GM19239 (cell line): ENCODE results near the gene CCDC90B.
"Not testable (repeated sequence)": the region's sequence is repeated elsewhere in the genome, so short reads cannot be mapped to it uniquely, and the experiment has no call there.

Experiments used
- DNase-seq: peaks from one replicate; pipeline ENCODE4 v3.0.0; 2011; ENCODE audit warnings: low spot score; ENCODE audit not compliant: insufficient read length
- FAIRE-seq: peaks from 2 replicates; lab custom pipeline; 2011; peaks lifted over from hg19 to GRCh38; lab: Jason Lieb, UNC

Gene CCDC90B

DNA sequence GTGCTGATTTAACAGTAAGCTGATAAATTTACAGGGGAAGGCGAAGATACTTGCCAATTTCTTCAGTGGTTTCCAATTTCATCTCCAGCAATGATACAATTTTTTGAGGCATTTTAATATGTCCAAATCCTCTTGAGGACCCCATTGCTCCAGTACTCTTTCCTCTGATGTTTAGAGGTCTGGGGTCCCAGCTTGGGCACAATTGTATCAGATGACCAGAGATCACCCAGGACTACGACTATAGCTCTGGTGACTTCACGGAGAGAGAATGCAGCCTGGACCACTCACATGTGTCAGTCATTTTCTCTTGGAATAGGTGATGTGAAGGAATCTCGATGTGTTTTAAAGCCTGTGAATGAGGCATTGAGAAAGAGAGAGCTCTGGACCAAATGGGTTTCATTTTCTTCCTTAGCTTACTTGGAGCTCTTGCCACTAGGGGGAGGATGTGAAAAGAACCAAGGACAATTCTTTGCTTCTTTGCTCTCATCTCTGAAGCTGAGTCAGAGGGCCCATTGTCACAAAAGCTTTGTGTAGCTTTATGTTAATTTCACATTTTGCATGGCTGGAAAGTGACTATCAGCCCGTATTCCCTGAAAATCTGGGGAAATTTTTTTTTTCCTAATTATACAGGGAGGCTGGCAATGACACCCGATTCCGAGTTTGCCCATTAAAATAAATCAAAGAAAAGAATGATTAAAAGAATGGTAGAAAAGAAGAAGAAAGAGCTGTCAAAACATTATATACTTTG lies 6.7 kb upstream of the CCDC90B start:
- peak; percentile 89 for FAIRE-seq
- peak; percentile 39 for DNase-seq

DNA sequence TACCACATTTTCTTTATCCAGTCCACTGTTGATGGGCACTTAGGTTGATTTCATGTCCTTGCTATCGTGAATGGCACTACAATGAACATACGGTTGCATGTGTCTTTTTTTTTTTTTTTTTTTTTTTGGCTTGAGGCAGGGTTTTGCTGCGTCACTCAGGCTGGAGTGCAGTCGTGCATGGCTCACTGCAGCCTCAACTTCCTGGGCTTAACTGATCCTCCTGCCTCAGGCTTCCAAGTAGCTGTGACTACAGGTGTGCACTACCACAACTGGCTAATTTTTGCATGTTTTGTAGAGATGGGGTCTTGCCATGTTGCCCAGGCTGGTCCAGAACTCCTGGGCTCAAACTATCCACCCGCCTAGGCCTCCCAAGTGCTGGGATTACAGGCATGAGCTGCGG lies 1.5 kb upstream of the CCDC90B start:
- FAIRE-seq (peak; percentile 65), DNase-seq (no peak)

DNA sequence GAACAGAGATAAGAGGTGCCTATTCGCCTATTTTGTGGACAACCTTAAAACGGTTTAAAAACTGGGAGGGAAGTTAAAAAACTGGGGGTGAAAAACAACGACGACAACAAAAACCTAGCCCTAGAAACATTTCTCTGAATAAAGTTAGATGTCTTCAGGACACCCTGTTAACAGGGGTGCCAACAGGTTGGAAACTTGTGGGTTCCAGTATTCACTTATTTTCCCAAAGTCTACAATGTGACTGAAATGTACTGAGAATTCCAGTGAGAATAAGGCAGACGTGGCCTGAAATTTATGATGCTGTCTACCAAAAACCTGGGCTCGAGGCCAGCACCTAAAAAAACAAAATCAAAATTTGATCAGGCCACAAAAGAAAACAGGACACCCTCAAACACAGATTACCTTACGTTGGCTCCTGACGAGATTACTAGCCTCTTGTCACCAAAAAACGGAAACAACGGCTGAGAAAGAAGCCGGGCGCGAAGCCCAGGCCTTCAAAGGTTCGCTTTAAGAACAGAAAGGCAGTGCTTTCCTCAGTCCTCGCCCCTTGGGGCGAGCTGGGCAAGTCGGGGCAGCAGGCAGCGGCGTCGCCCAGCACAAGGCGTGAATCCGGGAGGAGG lies 906 bp downstream of the CCDC90B start:
- FAIRE-seq (peak; percentile 40), DNase-seq (peak; percentile 22)

DNA sequence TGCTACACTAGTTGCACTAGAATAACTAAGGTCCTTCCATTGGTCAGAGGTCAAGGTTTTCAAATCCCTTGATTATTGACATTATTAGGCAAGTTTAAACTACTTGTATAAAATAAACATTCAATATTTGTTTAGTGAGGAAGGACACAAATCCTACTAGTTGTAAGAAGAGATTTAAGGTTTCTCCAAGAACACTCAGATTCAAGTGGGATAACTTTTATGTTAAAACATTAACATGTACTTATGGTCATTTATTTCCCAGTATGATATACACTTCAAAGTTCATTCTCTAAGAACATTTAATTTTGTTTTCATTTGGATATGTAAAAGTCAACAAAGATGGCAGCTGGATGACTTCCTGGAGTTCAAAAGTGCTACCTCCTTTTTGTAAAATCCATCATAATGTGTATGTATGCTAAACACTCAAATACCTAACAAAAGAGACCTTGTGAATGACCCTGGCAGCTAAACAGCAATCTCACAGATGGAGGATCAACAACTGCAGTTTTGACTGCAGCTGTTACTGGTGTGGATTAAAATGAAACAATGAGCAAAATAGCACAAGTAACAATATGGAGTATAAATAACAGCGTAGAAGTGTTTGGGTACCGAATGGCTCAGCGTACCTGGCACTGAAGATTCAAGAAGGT lies 1.5 kb downstream of the CCDC90B start:
- no peak for DNase-seq
- peak; percentile 68 for FAIRE-seq

DNA sequence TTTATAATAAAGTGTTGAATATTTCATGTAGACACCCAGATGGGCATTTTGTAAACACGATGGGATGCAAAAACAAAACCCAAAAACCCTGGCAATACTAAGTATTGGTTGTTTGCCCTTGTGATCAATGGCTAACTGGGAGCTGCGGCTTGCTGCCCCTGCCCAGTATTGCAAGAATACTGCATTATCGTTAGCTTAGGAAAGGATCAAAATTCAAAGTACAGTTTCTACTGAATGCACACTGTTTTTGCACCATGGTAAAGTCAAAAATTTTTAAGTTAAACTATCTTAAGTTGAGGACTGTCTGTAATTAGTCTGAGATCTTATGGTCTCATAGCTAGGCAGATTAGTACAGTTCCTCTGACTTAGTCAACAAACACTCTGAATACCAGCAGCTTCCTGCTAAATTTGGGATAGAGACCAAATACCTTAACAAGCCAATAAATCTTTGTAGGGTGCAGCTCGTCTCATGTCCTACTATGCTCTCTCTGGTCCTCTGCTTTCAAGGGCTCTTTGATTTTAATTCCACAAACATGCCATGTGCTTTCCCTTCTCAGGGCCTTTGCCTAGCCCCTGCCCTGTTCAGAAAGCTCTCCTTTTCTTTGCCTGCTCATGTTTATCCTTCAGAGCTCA lies 4.0 kb downstream of the CCDC90B start:
- FAIRE-seq (no peak), DNase-seq (no peak)

DNA sequence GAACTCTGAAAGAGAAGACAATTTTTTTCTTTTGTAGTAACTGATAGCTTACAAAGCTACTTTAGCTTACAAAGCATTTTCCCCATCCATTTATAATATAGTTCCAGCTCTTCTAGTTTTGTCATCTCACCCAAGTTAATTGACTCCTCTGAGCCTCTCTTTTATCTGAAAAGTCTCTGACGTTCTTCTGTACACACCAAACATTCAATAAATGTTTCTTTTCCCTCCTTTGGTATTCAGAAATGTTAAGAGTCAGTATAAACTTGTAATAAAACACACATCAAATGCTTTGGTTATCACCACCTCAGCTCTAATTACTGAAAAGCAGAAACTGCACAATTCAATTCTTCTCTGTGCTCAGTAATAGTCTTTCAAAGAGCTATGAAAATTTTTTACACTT lies 5.9 kb downstream of the CCDC90B start:
- DNase-seq (no peak), FAIRE-seq (no peak)

DNA sequence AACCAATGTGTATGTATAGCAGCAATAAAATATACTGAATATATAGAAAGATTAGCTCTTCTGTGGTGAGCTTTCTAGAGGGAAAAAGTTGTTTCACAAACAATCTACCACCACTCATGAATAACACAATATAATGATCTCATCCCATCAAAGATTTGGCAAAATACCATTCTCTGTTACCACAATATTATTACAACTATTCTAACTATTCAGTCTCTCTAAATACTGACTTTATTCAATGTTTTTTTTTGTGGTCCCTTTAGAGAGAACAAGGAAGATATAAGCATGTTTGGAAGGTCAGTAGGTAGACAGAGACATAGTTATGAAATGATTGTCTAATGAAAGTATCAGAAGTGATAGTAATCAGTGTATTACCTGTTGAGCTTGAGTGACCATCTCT lies 7.8 kb downstream of the CCDC90B start:
- FAIRE-seq (peak; percentile 39), DNase-seq (no peak)

DNA sequence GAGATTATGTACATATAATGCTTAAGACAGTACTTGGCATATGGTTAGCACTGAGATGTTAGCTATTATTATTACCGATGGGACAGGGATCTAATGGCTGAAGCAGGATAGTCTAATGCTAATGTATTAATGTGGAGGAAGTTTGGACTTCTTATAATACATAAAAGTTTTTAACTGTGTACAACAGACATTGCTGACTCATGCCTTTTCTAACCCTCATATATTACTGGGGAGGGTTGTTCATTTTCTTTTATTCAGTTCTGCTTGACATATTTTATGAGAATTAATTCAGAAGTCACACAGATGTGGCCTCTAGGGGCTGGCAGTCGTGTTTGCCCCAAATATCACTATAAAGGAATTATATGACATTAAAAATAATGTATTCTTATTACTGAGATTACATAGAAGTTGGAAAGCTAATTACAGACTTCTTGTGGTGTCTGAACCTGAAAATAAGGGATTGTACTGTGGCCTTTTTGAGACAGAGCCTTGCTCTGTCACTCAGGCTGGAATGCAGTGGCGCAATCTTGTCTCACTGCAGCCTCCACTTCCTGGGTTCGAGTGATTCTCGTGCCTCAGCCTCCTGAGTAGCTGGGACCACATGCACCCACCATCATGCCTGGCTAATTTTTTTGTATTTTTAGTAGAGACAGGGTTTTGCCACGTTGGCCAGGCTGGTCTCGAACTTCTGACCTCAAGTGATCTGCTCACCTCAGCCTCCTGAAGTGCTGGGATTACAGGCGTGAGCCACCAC lies 10.1 kb downstream of the CCDC90B start:
- no peak for DNase-seq
- no peak for FAIRE-seq

DNA sequence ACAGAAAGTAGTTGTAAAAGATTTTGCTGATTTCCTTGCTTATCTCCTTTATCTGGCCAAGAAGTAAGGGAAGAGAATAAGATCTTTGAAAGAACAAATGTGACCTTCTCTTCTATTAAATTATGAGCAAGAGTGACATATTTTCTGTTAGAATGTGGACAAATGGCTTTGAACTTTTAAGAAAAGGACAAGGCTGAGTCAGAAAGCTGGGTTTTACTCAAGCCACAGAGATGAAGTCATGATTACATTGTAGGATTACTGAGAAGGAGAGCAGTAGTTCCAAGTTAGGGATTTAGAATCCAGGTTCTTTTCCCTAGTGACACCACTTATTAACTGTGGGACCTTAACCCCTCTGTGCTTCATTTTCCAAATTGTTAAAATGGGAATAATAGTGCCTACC lies 13.5 kb downstream of the CCDC90B start:
- DNase-seq, result no peak
- peak; percentile 33 for FAIRE-seq

DNA sequence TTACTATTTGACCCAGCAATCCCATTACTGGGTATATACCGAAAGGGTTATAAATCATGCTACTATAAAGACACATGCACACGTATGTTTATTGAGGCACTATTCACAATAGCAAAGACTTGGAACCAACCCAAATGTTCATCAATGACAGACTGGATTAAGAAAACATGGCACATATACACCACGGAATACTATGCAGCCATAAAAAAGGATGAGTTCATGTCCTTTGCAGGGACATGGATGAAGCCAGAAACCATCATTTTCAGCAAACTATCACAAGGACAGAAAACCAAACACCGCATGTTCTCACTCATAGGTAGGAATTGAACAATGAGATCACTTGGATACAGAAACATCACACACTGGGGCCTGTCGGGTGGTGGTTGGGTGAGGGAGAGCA lies 14.4 kb downstream of the CCDC90B start:
- not testable (repeated sequence) for FAIRE-seq

DNA sequence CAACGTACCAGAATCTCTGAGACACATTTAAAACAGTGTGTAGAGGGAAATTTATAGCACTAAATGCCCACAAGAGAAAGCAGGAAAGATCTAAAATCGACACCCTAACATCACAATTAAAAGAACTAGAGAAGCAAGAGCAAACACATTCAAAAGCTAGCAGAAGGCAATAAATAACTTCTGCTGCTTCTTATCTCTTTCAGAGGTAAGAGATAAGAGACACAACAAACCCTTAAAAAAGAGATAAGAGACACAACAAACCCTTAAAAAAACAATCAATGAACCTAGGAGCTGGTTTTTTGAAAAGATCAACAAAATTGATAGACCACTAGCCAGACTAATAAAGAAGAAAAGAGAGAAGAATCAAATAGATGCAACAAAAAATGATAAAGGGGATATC lies 17.1 kb downstream of the CCDC90B start:
- not testable (repeated sequence) for FAIRE-seq, DNase-seq

More for the DNA sequence above, 14.4 kb downstream of the CCDC90B start:
- not testable (repeated sequence) for DNase-seq

DNA sequence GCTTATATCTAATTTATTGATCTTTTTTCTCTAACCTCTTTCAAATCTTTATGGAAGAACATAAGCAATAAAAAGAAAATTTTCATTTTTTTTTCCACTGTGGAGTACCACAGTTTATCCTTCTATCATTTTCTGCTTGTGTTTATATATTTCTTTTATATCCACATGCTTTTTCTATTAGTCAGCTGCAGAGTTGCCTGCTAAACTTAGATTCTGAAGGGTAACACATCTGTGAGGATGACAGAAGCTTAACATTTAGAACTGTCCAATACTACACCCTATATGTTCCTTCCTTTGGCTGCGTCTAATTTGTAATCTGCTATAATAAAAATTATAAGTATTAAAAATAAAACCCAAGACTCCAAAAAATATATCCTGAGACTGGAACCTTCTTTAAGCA lies 20.8 kb downstream of the CCDC90B start:
- DNase-seq (no peak), FAIRE-seq (no peak)

DNA sequence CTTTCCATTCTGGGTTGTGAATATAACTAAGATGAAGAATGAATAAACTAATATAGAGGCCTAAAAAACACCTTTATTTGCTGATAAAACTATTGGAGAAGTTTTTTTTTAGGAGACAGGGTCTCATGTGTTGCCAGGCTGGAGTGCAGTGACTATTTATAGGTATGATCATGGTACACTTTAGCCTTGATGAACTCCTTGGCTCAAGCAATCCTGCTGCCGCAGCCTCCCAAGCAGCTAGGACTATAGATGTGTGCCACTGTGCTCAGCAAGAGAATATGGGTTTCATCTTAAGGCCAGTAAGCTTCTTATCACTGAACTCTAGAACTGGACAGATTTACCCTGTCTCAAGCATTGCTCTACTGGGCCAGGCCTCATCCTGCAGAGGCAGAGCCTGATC lies 26.6 kb downstream of the CCDC90B start:
- DNase-seq, result no peak
- no peak for FAIRE-seq

DNA sequence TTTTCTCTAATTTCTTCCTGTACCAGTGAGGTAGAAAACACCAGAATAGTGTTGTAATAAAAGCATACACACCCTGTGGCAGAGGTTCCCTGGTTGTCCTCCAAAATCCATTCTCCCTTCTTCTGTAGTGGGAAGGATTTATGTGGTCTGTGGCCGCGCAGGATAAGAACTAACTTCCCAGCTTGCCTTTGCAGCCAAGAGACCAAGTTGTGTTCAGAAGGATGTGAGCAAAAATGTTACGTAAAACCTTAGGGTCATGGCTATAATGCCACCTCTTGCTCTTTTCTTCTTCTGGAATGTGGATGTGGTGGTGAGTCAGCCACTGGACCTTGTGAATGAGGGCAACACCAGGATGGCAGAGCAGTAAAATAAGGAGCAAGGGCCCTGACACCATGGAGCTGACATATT lies 28.4 kb downstream of the CCDC90B start:
- no peak for DNase-seq
- FAIRE-seq, result no peak

DNA sequence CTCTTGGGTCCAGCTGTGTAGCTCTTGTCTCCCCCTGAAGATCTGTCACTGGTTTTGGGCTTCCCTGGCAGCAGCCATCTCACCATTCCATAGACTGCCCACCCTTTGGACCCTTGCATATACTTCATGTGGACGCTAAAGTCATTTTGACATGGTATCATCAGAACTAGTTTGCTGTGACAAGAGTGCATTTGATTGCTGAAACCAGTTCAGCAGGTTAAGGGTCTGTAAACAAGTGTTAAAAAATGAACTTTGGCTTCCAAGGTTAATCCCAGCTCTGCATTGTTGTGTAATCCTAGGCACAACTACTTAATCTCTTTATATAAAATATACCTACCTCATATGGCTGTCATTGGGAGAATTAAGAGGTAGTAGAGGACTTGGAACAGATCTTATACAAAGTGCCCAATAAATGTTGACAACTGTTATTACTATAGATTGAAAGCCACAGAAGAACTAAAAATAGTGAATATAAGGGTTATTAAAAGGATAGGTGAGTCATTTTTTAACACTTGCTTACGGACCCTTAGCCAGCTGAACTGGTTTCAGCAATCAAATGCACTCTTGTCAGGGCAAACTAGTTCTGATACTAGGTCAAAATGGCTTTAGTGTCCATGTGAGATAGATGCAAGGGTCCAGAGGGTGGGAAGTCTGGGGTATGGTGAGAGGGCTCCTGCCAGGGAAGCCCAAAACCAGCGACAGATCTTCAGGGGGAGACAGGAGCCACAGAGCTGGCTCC lies 29.4 kb downstream of the CCDC90B start:
- no peak for DNase-seq
- FAIRE-seq, result no peak

DNA sequence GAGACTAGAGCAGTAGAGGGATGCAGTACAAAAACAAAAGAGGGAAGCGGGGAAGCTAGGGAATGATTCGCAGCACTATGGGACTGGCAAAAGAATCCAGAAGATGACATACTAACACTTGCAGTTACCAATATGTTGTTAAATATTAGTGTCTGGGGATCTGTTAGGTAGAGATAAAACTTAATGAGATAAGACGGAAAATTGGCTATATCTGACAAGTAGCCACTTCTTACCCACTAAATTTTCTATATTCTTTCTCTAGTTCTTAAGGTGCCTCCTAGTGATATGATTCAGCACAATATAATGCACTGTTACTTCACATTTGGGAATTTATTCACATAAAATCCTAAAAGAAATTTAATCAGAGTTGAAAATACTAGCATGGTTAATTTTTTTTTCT lies 30.8 kb downstream of the CCDC90B start:
- no peak for DNase-seq
- no peak for FAIRE-seq

DNA sequence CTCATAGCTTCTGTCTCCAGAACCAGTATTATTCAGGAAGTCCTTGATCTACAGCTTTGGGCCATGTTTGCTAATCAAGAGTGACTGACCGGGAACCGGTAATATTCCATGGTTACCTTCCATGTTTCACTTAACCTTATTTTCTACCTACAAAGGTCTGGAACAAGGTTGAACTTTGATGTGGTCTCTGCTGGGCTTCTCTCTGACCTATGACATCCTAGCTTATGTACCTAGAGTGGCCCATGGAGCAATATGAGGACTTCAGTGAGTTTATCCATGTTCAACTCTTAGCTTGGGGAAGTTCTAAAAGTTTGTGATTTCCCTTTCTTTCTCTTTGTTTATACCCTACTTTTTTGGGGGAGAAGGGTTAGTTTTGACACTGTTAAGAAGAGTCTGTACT lies 33.2 kb downstream of the CCDC90B start:
- DNase-seq (no peak), FAIRE-seq (no peak)

DNA sequence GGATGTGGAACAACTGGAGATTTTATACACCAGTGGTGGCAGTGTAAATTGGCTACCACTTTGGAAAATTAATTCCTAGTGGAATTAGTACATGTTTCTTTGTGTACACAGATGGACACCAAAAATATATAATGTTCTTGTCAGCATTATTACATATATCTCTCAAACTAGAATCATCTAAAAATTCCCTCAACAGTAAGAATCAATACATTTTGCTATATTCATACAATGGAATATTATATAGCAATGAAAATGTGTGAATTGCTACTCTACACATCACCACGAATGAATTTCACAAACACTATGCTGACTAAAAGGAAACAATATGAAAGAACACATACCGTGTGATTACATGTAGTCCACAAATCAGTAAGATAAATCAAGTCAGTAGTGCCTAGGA lies 33.9 kb downstream of the CCDC90B start:
- DNase-seq (no peak), FAIRE-seq (no peak)

DNA sequence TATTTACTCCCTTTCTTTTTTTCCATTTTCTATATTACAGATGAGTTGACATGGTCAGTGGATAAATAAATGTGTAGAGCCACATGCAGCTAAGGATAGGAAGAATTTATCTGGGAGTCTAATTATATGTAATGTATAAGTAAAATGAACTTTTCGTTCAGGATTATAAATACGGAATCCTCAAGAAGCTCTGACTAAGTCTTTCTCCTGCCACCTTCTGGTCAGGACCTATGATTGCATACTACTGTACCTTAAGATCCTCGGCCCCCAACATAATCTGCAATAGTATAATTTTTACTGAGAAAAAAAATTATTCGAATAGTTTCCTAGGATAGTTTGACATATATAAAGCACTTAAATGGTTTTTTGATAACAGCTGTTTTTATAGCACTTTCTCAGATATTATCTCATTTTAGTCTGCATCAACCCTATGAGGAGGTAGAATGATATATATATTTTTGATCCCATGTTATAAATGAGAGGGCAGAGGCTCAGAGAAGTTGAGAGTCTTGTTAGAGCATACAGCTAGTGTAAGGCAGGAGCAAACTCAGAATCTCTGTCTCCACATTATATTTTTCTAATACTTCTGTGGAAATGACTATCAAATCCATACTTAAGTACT lies 36.1 kb downstream of the CCDC90B start:
- FAIRE-seq, result peak; percentile 90

More for the DNA sequence above, 36.1 kb downstream of the CCDC90B start:
- DNase-seq, result peak; percentile 9
